Measurements from ENCODE around the gene PRSS27. TPM values are rescaled to one million over a fixed set of nuclear protein-coding genes. Genes with fewer than 3 reads are reported as not detected.

PRSS27 gene
- total RNA-seq, 4 donors from 2014 or later, result 1.2 TPM; not detected in 2

DNA sequence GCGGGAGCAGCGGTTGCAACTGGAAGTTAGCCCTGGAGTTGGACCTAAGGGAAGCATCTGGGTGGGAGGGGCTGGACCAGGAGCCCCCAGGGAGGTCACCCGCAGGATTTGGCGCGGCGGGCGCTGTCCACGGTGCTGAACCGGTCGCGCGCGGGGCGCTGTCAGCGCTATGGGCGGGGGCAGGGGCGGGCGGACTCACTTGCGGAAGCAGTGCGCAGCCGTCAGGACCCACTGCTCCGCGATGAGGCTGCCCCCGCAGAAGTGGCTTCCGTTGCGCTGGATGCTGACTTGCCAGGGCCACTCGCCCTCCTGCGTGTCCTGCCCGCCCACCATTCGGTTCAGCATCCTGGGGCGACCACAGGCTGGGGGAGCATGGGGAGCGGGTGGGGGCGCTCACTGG is 4.5 kb downstream of the PRSS27 start:
- Histone ChIP-seq H3K4me3 (peak overlapping the region in 1 of 4 donors; percentile 19), H3K27ac (no peak overlapping the region), H3K36me3 (no peaks in the 10 kb centered on the region), H3K27me3 (no peaks in the 10 kb centered on the region), H3K4me1 (peaks cover 0 to 19% (median 5%) of the 10 kb centered on the region in 4 donors), H3K9me3 (no peaks in the 10 kb centered on the region)
- DNase-seq, result peak; percentile 64 to 80 (median 72)
- no peak for TF ChIP-seq POLR2A (IDR thresholded peaks at IDR 0.05)
- TF ChIP-seq, protein P1, sequence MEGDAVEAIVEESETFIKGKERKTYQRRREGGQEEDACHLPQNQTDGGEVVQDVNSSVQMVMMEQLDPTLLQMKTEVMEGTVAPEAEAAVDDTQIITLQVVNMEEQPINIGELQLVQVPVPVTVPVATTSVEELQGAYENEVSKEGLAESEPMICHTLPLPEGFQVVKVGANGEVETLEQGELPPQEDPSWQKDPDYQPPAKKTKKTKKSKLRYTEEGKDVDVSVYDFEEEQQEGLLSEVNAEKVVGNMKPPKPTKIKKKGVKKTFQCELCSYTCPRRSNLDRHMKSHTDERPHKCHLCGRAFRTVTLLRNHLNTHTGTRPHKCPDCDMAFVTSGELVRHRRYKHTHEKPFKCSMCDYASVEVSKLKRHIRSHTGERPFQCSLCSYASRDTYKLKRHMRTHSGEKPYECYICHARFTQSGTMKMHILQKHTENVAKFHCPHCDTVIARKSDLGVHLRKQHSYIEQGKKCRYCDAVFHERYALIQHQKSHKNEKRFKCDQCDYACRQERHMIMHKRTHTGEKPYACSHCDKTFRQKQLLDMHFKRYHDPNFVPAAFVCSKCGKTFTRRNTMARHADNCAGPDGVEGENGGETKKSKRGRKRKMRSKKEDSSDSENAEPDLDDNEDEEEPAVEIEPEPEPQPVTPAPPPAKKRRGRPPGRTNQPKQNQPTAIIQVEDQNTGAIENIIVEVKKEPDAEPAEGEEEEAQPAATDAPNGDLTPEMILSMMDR (IDR thresholded peaks at IDR 0.05), result no peak

DNA sequence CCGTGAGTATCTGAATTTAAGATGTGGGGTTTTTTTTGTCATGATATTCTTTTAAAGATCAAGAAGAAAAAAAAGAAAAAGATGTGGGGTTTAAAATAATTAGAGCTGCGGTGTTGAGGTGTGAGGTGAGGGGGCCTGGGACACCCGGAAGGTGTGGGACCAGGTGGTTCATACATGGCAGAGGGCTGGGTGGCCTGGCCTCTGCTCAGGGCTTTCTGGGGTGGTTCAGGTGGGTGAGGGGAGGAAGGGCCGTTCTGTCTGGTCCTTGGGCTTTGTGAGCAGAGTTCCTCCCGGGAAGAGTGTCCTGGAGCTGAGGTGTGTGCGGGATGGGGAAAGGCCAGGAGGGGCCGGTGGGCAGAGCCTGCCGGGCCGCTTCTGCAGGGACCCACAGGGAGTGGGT is 5.0 kb downstream of the PRSS27 start:
- DNase-seq, result no peak
- Histone ChIP-seq H3K36me3 (peaks cover 0 to under 1% (median 0%) of the 10 kb centered on the region in 3 donors), H3K27ac (no peak overlapping the region), H3K9me3 (no peaks in the 10 kb centered on the region), H3K27me3 (no peaks in the 10 kb centered on the region), H3K4me1 (peaks cover 0 to 15% (median 4%) of the 10 kb centered on the region in 4 donors), H3K4me3 (no peak overlapping the region)
- TF ChIP-seq, protein P1 (IDR thresholded peaks at IDR 0.05), result no peak
- no peak for TF ChIP-seq POLR2A (IDR thresholded peaks at IDR 0.05)

DNA sequence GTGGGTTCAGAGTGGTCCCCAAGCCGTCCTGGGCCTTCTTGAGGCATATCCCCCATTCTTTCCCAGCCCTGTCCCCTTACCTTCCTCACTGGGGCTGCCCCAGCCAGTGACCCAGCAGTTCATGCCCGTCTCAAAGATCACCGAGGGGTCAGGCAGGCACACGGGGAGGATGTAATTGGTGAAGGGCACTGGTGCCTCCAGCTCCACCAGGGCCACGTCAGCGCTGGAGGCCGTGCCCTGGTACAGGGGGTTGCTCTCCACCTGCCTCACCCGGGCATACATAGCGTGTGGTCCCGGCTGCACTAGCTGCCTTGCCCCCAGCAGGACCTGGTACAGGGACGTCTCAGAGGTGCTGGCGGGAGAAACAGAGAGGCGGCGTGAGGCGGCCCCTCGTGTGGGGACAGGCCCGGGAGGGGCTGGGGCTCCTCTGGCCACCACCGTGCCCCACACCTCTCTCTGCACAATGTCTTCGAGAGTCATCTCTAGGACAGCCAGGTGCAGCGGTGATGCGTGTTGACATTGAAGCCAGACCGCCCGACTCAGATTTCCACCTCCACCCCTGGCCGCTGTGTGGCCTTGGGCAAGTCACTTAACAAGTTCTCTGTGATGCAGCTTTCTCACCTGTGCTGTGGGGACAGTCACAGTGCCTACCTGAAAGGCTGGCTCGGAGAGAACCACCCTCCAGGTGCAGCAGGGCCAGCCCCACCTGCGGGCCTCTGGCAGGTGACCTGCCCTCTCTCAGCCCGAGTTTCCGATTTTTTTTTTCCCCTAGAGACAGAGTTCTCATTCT is 5.8 kb downstream of the PRSS27 start:
- Histone ChIP-seq H3K27me3 (no peaks in the 10 kb centered on the region), H3K36me3 (peaks cover 0 to 9% (median 0%) of the 10 kb centered on the region in 3 donors), H3K27ac (no peak overlapping the region), H3K4me1 (peaks cover 0 to 9% (median 4%) of the 10 kb centered on the region in 4 donors), H3K9me3 (no peaks in the 10 kb centered on the region), H3K4me3 (no peak overlapping the region)
- no peak for TF ChIP-seq POLR2A (IDR thresholded peaks at IDR 0.05)
- TF ChIP-seq, protein P1 (IDR thresholded peaks at IDR 0.05), result no peak
- DNase-seq, result no peak

DNA sequence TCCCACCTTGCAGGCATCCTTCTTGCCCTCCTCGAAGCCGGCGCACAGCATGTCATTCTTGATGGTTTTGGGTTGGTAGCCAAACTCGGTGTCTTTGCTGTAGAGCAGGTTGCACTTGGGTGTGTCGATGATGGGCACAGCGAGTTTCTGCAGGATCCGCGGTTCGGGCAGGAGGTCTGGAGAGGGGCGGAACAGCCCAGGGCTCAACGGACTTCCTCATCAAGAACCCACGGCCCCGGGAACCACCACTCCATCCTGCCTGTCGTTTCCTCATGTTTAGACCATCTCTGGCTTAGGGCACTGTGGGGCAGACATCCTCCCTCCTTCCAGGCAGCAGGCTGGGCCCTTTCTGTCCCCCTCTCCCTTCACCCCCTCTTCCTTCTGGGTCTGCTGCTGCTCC is 6.5 kb downstream of the PRSS27 start:
- no peaks in the 10 kb centered on the region for H3K27me3 ChIP-seq
- no peak for TF ChIP-seq POLR2A (IDR thresholded peaks at IDR 0.05)
- TF ChIP-seq, protein P1 (IDR thresholded peaks at IDR 0.05), result no peak
- H3K36me3 ChIP-seq, result peaks cover 0 to 16% (median 0%) of the 10 kb centered on the region in 3 donors
- H3K27ac ChIP-seq, result no peak overlapping the region
- no peak overlapping the region for H3K4me3 ChIP-seq
- no peak for DNase-seq
- H3K9me3 ChIP-seq, result no peaks in the 10 kb centered on the region
- peaks cover 0 to 9% (median 4%) of the 10 kb centered on the region in 4 donors for H3K4me1 ChIP-seq

DNA sequence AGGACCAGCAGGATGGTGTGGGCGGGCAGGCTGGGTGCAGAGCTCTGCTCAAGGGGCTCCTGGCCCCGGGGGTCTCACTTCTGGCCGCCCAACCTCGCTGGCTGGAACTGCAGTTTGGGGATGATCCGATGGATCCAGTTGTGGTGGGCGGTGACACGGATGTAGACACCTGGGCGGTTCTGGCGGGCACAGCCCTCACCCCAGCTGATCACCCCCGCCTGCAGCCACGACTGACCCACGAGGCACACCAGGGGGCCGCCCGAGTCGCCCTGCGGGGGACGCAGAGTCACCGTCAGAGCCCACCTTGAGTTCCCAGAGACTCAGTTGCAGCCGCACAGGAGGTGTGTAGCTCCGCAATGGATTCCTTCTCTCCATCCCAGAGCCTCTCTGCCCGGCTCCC is 7.5 kb downstream of the PRSS27 start:
- H3K4me3 ChIP-seq, result no peak overlapping the region
- H3K4me1 ChIP-seq, result peaks cover 0 to 9% (median 4%) of the 10 kb centered on the region in 4 donors
- H3K36me3 ChIP-seq, result peaks cover 0 to 26% (median 0%) of the 10 kb centered on the region in 3 donors
- TF ChIP-seq POLR2A (IDR thresholded peaks at IDR 0.05), result no peak
- TF ChIP-seq, protein P1 (IDR thresholded peaks at IDR 0.05), result no peak
- H3K27ac ChIP-seq, result no peak overlapping the region
- H3K27me3 ChIP-seq, result no peaks in the 10 kb centered on the region
- DNase-seq, result no peak
- no peaks in the 10 kb centered on the region for H3K9me3 ChIP-seq

Data from Peyer's patch (tissue), 4 donors.